Hematopoietic multipotent progenitor cell treated with erythropoietin and hydrocortisone succinate and interleukin-3 and kit ligand, for 17 days (in vitro differentiated cells): ENCODE results near the gene ACSS2.

Source experiments
- DNase-seq: peaks from one replicate; pipeline ENCODE4 v3.0.0-alpha.2; 2015; ENCODE audit warnings: low spot score

Gene ACSS2

DNA sequence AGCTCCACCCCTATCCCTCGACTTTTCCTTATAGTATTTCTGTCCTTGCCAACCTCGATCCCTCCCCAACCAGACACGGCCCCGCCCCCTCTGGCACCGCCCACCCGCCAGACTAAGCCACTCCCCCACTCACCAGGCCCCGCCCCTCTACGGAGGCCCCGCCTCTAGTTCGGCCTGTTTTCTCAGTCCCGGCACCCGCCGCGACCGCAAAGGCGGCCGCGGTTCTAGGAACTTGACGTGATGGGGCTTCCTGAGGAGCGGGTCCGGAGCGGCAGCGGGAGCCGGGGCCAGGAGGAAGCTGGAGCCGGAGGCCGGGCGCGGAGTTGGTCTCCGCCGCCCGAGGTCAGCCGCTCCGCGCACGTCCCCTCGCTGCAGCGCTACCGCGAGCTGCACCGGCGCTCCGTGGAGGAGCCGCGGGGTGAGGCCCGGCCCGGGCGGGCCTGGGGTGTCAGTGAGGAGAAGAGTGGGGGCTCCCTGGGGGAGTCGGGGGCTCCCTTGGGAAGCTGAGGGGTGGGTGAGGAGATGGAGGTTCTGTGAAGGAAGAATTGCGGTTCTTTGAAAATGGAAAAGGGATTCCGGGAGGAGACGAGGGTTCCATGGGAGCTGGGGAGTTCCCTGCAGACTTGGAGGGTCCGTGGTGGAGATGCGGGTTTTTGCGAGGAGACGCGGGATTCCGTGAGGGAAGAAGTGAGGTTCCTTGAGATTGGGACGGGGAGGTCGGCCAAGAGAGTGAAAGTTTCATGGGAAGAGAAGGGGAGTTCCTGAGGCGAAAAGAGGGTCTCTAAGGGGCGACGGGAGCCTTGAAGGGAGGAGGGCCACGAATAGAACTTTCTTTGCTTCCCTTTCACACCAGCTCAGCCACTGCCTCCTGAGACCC lies at the start of gene ACSS2:
Gene ACSS2, plus strand, starts transcription at position 207 of the 877 bp plus-strand sequence. Its CDS starts 34 bp downstream, at position 241.
- peak; percentile 94 for DNase-seq

DNA sequence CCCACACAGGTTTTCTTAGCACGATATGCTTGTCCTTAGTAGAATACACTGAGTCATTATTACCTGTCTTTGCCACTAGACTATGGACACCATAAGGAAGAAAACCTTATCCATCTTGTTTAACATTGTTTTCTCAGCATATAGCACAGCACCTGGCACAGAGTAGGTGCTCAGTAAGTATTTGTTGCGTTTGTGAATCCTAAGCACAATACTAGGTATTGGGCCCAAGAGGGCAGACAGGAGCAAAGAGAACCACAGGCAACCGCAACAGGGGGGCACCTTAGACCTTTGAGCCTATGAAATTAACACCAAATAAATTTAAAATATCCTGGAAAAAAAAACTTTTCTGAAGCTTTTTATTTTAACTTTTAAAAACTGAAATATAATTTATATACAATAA lies 47.2 kb upstream of the ACSS2 start:
- no peak for DNase-seq

- DNase-seq = no peak
Measured at GRCh38 chr20:34831936-34832335, 44.5 kb upstream of the ACSS2 start.

DNA sequence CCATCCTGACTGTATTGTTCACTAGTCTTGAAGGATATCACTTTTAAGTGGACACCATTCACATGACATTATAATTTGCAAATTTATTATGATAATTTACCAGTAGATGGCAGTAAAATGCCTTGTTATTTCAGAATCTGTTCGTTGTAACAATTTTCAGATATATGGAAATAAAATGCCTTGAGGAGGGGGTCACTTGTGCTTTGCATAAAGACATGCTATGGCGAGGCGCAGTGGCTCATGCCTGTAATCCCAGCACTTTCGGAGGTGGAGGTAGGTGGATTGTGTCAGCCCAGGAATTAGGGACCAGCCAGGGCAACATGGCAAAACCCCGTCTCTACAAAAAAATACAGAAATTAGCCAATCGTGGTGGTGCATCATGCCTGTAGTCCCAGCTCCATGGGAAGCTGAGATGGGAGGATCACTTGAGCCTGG lies 41.9 kb upstream of the ACSS2 start:
- peak; percentile 57 for DNase-seq

DNA sequence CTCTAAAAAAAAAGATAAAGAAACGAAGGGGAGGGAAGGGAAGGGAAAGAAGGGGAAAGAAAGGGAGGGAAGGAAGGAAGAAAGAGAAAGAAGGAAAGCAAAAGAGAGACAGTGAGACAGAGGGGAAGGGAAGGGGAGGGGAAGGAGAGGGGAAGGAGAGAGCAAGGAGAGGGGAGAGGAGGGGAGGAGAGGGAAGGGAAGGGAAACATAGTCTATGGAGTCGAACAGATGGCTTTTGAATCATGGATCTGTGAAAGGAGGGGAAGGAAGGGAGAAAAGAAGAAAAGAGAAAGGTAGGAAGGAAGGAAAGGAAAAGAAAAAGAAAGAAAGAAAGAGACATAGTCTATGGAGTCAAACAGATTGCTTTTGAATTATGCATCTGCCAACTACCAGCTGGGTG lies 34.3 kb upstream of the ACSS2 start:
- DNase-seq = no peak

GRCh38 chr20:34843421-34843820 lies 33.0 kb upstream of the ACSS2 start:
- DNase-seq = no peak

GRCh38 chr20:34848597-34848996 lies 27.8 kb upstream of the ACSS2 start:
- no peak for DNase-seq

DNA sequence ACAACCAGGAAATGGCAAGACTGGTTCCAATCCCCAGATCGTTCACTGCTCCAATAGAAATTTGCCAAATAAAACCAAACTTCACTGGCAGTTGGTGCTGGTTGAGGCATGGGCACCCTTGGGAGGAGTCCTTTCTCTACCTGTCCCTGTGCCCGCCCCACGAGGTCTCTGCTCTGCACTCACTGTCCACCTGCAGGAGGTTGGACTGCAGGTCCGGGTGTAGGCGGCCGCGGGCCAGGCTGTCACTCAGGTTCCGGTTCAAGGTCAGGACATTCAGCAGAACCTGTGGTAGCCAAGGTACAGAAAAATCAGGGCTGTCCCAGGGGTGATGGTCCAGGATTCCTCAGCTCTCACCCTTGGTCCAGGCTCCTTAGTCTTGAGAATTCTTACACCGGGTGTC lies 26.6 kb upstream of the ACSS2 start:
- DNase-seq = no peak

DNA sequence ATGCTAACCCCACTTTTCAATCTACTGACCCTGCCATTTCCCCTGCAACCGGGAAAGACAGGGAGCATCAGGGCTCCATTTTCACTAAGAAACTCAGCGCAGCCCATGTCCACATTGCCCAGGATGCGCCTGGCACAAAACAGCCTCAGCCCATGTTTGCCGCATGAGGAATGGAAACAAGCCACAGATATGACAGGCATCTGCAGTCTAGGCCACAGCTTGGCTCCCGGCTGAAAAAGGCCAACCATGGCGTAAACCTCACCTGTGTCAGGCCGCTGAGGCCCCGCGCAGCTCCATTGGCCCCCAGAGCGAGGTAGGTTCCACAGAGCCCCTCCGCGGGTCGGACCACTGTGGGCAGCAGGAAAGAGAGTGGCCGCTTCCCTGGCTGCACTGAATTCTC lies 25.4 kb upstream of the ACSS2 start:
- no peak for DNase-seq

- DNase-seq = no peak
Measured at GRCh38 chr20:34852298-34852697, 24.1 kb upstream of the ACSS2 start.

DNA sequence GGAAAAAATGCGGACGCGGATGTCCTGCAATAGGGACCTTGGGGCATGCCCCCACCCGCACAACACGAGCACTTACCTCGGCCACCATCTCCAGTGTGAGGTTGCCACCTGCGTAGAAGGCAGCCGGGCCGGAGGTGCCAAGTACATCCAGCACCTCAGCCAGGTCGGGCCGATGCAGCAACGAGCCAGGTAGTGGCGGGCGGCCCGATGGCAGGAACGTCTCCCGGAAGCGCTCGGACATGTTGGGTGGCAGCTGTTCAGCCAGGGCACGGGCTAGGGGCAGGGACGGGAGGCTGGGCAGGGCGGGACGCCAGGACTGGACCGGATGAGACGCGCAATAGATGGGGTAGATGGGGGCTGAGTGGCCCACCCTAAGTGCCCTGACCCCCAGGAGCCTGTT lies 17.0 kb upstream of the ACSS2 start:
- no peak for DNase-seq

GRCh38 chr20:34859826-34860545 lies 16.4 kb upstream of the ACSS2 start:
- no peak for DNase-seq

GRCh38 chr20:34861386-34862084 lies 14.9 kb upstream of the ACSS2 start:
- DNase-seq = no peak

- no peak for DNase-seq
Measured at GRCh38 chr20:34862724-34863123, 13.7 kb upstream of the ACSS2 start.

DNA sequence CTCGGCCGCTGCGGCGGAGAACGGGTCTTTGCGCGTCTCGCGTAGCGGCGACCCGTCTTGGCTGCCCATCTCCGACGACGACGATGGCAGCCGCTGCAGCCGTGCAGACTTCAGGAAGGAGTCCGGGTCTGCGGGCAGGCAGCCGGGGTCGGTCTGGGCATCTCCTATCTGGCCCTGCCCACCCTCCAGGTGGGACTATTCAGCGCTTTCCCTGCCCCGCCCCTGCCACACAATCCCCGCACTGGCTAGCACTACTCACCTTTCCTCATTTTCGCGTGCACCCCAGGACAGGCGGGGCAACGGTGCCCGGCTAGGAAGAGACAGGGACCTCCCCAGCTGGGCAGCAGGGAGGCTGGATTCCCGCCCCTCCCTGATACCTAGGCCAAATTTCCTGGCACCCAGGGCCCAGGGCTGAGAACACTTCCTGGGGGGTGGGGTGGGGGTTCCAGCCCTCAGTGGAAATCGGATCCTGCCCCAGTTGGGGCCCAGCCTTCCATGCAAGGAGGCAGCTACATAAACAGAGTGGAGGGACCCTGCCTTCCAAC lies 12.9 kb upstream of the ACSS2 start:
- DNase-seq = no peak

DNA sequence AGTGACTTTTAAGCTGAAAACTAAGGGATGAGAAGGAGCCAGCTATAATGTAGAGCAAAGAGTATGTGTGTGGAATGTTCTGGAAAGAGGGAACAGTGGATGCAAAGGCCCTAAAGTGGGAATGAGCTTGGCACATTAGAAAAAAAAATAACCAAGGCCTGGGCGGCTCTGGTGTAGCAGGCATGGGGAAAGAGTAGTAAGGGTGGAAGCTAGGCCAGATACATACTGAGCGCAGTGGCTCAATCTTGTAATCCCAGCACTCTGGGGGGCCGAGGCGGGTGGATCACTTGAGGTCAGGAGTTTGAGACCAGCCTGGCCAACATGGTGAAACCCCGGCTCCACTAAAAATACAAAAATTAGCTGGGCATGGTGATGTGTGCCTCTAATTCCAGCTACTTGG lies 12.2 kb upstream of the ACSS2 start:
- no peak for DNase-seq

GRCh38 chr20:34871320-34871926 lies 5.0 kb upstream of the ACSS2 start:
- no peak for DNase-seq

DNA sequence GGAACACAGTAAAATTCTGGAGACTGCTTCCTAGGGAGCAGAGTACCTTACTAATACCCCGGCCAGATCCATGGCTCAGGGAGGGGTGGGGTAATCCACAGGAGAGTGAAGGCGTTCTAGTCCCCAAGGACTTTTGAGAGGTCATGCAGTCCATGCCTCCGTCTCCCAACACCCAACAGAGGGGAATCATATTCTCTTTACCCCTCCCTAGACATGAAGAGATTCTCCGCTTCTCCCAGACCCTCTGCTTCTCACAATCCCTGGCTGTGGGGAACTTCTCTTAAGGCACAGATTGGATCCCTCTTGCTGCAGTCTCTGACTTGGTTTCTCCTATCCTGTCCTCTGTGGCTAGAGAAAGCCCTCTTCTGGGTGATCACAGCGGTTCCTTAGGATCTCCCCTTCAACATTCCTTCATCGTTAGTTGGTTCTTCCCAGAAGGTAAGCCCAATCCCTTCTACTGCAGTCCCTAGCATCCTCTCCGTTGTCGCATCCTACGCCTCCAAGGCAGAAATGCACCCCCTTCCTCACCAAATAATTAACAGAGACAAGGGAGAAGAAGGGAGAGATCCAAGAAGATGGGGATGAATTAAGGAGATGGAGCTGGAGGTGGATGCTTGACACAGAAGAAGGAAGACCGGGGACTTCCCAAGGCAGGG lies 4.3 kb upstream of the ACSS2 start:
- DNase-seq = no peak

DNA sequence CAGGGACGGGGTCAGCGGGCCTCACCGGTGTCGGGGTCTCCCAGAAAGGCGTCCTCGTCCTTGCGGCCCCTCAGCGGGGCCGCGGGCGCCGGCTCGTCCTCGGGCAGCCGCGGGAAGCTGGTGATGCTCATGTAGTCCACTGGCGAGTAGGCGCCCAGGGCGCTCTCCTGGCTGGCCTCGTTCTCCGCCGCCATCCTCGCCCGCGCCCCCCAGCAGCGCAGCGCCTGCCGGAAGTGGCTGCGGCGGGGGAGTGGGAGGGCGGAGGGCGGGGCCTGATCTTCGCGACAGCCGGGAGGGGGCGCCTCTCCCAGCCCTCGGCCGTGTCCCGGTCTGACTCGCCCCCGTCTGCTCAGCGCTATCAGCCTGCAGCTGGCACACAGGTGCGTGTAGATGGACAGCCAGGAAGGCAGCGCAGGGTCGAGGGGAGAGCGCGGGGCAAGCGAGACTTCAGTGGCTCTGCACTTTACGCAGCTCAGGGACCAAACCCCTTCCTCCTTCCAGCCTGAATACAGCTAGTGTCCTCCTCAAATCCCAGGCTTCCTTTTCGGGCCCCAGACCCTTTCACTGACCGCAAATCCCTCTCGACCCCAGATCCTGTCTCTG lies 3.7 kb upstream of the ACSS2 start, which contains the start of gene GGT7:
Gene GGT7, minus strand, starts transcription at position 235 of the 603 bp plus-strand sequence. Its CDS starts 41 bp downstream, at position 194.
- DNase-seq = peak; percentile 74

- DNase-seq = no peak
Measured at GRCh38 chr20:34873583-34874093, 2.8 kb upstream of the ACSS2 start.
